HepG2 (cell line): ENCODE measurements around the gene TCF3. TPM values are rescaled to one million over a fixed set of nuclear protein-coding genes. Genes with fewer than 3 reads are reported as not detected.
A peak's percentile ranks its signal among the peaks of the same experiment; 100 is the strongest.

Experiments used
- ATAC-seq: fragments of 200-7000 bp; cut with Tn5 transposase; 3 replicates; pipeline ENCODE4 v1.9.1; 2020; ENCODE audit warnings: mild to moderate bottlenecking, moderate library complexity
- BruUV-seq: library from RNA; stranded (reverse); fragments of 400-500 nt; replicated peaks from 2 replicates; lab custom pipeline; 2021; lab: Mats Ljungman, UMichigan
- CTCF ChIA-PET: fragments of 300-600 bp; formaldehyde crosslinking; extraction: SDS; loops from one replicate; lab custom pipeline; 2021; ENCODE audit warnings: low total read pairs, inconsistent platforms, low intra/inter-chr PET ratio; lab: Yijun Ruan, JAX
- POLR2A ChIA-PET: fragments of 350-600 bp; sonication (Branson Sonifier 250); formaldehyde crosslinking; loops from one replicate; lab custom pipeline; 2020; ENCODE audit warnings: antibody characterized with exemption, inconsistent platforms; lab: Yijun Ruan, JAX
- DNase-seq: peaks from one replicate; pipeline ENCODE4 v3.0.0-alpha.2; 2015; ENCODE audit warnings: low spot score
- FAIRE-seq: peaks from 3 replicates; lab custom pipeline; 2011; peaks lifted over from hg19 to GRCh38; lab: Jason Lieb, UNC
- H2AFZ ChIP-seq: one replicate; pipeline ENCODE4 v1.6.1; 2011; ENCODE audit warnings: low read length, inconsistent platforms
- H3K27ac ChIP-seq: fragments of 300-600 bp; 3 replicates; pipeline ENCODE4 v1.8.0; 2011; ENCODE audit warnings: mixed run types, mild to moderate bottlenecking, mixed read lengths, low read length, inconsistent platforms; ENCODE audit not compliant: insufficient read depth; ENCODE audit errors: extremely low read length
- H3K27me3 ChIP-seq, 2 experiments: fragments of 200-600 bp in 1 of 2; 2 replicates in 1 of 2; 3 replicates in 1 of 2; pipeline versions ENCODE4 v1.6.0 to v1.8.0; 2011; ENCODE audit warnings: low read length in 2 of 2, mild to moderate bottlenecking in 2 of 2, moderate library complexity in 2 of 2, inconsistent platforms in 1 of 2; ENCODE audit not compliant: insufficient read depth in 2 of 2, control insufficient read depth in 1 of 2
- H3K36me3 ChIP-seq, 2 experiments: fragments of 200-600 bp in 1 of 2; replicated peaks in 1 of 2; 2 replicates in 1 of 2; 3 replicates in 1 of 2; pipeline versions ENCODE4 v1.5.1 to v1.8.0; 2011; ENCODE audit warnings: low read length in 2 of 2, inconsistent platforms in 1 of 2; ENCODE audit not compliant: insufficient read depth in 2 of 2, control insufficient read depth in 1 of 2
- H3K4me1 ChIP-seq: 2 replicates; pipeline ENCODE4 v1.5.1; 2012; ENCODE audit warnings: low read length, inconsistent platforms; ENCODE audit not compliant: insufficient read depth
- H3K4me2 ChIP-seq: 2 replicates; pipeline ENCODE4 v1.6.0; 2011; ENCODE audit warnings: low read depth, low read length, inconsistent platforms
- H3K4me3 ChIP-seq, 3 experiments: fragments of 200-600 bp in 1 of 3; sonication (generic), shearing (Covaris generic) in 1 of 3; replicated peaks in 1 of 3; 2 replicates each; pipeline ENCODE4 v1.5.1; 2011 to 2016; ENCODE audit warnings: low read length in 3 of 3, inconsistent platforms in 2 of 3, low read depth in 2 of 3, mild to moderate bottlenecking in 2 of 3, control low read depth in 1 of 3, mixed read lengths in 1 of 3; ENCODE audit not compliant: insufficient read depth in 1 of 3
- H3K79me2 ChIP-seq: one replicate; pipeline ENCODE4 v1.6.1; 2011; ENCODE audit warnings: low read length, inconsistent platforms; ENCODE audit not compliant: insufficient read depth
- H3K9ac ChIP-seq: 2 replicates; pipeline ENCODE4 v1.6.0; 2011; ENCODE audit warnings: mild to moderate bottlenecking, low read depth, low read length, inconsistent platforms; ENCODE audit not compliant: insufficient read depth
- H3K9me3 ChIP-seq: 2 replicates; pipeline ENCODE4 v1.5.1; 2012; ENCODE audit warnings: mild to moderate bottlenecking, low read length
- H4K20me1 ChIP-seq: 2 replicates; pipeline ENCODE4 v1.6.0; 2011; ENCODE audit warnings: inconsistent platforms, mild to moderate bottlenecking, low read length, moderate library complexity; ENCODE audit not compliant: insufficient read depth
- RCOR2 ChIP-seq: IDR thresholded peaks from 2 replicates; pipeline ENCODE4 v1.6.1; 2016; ENCODE audit warnings: missing biosample characterization, missing genetic modification reagents
- RXRA ChIP-seq: sonication (generic); formaldehyde crosslinking; IDR thresholded peaks from 2 replicates; pipeline ENCODE4 v1.5.1; 2020; ENCODE audit warnings: missing genetic modification reagents
- ZNF75D ChIP-seq: sonication (generic); formaldehyde crosslinking; IDR thresholded peaks from 2 replicates; pipeline ENCODE4 v1.8.1; 2023; ENCODE audit warnings: missing genetic modification reagents, mild to moderate bottlenecking, borderline replicate concordance
- WGBS: methylation state at CpG from one replicate; pipeline ENCODE4 v1.1.6; 2017; ENCODE audit warnings: low lambda C conversion rate; 5-methylcytosine and 5-hydroxymethylcytosine counted together
- in situ Hi-C: cut with HindIII; loops from 2 replicates; pipeline ENCODE4 v1.10.0; 2017; ENCODE audit warnings: low pct_unique_long_range_greater_than_20kb; ENCODE audit not compliant: extremely low pct_ligation_motif_present
- intact Hi-C: fragments of 100-400 bp; cut with micrococcal nuclease; formaldehyde crosslinking; loops from one replicate; pipeline ENCODE4 v1.10.0; 2022; ENCODE audit not compliant: unreplicated experiment
- polyA plus RNA-seq, 8 experiments: library from polyadenylated mRNA; depleted of rRNA in 3 of 8; stranded (reverse) in 7 of 8; unstranded in 1 of 8; fragments of >200 nt; fragmentation: Illumina TruSeq in 4 of 8; extraction: Trizol in 4 of 8; gene quantifications; 2 replicates each; pipeline versions ENCODE4 v1.2.1 to v1.2.3, GENCODE V29; 2011 to 2016; ENCODE audit warnings: low read depth in 4 of 8, missing spikeins in 1 of 8, mixed read lengths in 1 of 8; ENCODE audit not compliant: insufficient read depth in 1 of 8
- total RNA-seq, 5 experiments: library from RNA; depleted of rRNA; stranded (reverse); fragments of >200 nt; fragmentation: Illumina TruSeq; extraction: Trizol; gene quantifications; 2 replicates each; pipeline ENCODE4 v1.2.3, GENCODE V29; 2016; ENCODE audit warnings: low read depth in 1 of 5
- TF ChIP-seq, protein P1 (sequence below): sonication (generic); formaldehyde crosslinking; IDR thresholded peaks from 2 replicates; pipeline ENCODE4 v1.4.0; 2020; ENCODE audit warnings: missing genetic modification reagents
- TF ChIP-seq, protein P2 (sequence below): sonication (generic); formaldehyde crosslinking; IDR thresholded peaks from 2 replicates; pipeline ENCODE4 v1.5.0; 2020; ENCODE audit warnings: mild to moderate bottlenecking, missing genetic modification reagents, borderline replicate concordance

The TCF3 gene
- total and polyA plus RNA-seq, 2 of the 13 experiments (the other 11 are each of a cell fraction or from before 2014, with no cell fraction given): 51.4 to 53.2 TPM

DNA sequence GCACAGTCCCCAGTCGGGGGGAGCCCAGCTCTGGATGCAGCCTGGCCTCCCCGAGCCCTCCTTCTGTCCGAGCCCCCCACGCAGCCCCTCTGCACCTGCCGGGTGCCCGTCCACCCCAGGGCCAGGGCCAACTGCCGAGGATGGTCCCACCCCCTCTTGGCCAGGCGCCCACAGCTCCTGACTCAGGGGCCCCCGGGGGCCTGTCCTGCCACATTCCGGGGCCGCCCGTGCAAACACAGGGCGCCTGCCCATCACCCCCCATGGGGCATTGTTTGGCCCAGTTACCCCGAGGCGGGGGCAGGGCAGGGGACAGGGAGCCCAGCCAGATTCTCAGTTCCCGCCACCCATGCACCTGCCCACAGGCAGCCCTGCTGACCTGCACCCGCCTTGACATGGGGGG lies 5.3 kb upstream of the TCF3 start:
- in situ Hi-C loops: no loop called here
- no peak for TF ChIP-seq RCOR2 (CRISPR knock-in tag)
- TF ChIP-seq, protein P1, sequence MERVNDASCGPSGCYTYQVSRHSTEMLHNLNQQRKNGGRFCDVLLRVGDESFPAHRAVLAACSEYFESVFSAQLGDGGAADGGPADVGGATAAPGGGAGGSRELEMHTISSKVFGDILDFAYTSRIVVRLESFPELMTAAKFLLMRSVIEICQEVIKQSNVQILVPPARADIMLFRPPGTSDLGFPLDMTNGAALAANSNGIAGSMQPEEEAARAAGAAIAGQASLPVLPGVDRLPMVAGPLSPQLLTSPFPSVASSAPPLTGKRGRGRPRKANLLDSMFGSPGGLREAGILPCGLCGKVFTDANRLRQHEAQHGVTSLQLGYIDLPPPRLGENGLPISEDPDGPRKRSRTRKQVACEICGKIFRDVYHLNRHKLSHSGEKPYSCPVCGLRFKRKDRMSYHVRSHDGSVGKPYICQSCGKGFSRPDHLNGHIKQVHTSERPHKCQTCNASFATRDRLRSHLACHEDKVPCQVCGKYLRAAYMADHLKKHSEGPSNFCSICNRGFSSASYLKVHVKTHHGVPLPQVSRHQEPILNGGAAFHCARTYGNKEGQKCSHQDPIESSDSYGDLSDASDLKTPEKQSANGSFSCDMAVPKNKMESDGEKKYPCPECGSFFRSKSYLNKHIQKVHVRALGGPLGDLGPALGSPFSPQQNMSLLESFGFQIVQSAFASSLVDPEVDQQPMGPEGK (CRISPR knock-in tag): peak; percentile 80
- TF ChIP-seq RXRA (CRISPR knock-in tag): 0 out of 2 replicates have a peak, but pooled peaks have one; percentile 19
- H4K20me1 ChIP-seq: no peaks in the 10 kb centered on the region
- DNase-seq (no peak), ATAC-seq (no peak), FAIRE-seq (no peak)
- H3K9me3 ChIP-seq: no peaks in the 10 kb centered on the region
- no peak overlapping the region for H3K4me2 ChIP-seq
- POLR2A ChIA-PET: no interaction called here
- H3K27me3 ChIP-seq: peaks cover 8 to 59% of the 10 kb centered on the region in 2 experiments; a peak in 4 of 5 replicates
- BruUV-seq: no TSS peak
- intact Hi-C loops: no loop called here
- H3K4me3 ChIP-seq: no peak overlapping the region
- H3K79me2 ChIP-seq: no peaks in the 10 kb centered on the region
- H3K36me3 ChIP-seq: no peaks in the 10 kb centered on the region
- H3K4me1 ChIP-seq: peaks cover 34% of the 10 kb centered on the region
- no peak overlapping the region for H3K27ac ChIP-seq
- H3K9ac ChIP-seq: no peak overlapping the region
- 2% methylated on average over 7 of the region's 17 CpGs for WGBS
- CTCF ChIA-PET: no interaction called here
- no peak overlapping the region for H2AFZ ChIP-seq

DNA sequence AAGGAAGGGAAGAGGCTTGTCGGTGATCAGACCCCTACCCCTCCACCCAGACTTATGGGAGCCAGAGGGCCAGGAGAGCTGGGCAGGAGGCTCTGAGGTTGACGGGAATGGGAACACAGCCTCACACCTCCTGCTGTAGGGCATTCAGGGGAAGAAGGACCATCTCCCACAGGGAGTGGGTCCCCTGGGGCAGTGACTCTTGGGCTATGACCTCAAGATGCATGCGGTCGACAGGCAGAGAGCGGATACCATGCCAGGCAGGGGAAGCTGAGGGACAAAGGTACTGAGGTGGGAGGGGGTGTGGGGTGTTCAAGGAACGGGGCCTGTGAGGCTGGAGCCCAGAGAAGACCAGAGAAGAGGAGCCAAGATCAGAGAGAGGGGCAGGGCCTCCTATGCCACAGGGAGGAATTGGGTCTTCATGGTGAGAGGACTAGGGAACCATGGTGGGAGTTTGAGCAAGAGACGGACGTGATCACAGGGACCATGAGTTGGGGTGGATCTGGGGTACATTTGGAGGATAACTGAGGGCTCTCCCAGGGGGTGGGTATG lies 4.6 kb upstream of the TCF3 start:
- no peak overlapping the region for H3K27ac ChIP-seq
- H3K9ac ChIP-seq: no peak overlapping the region; the same call in 1 of the 2 replicates
- no peak overlapping the region for H2AFZ ChIP-seq
- no peak for DNase-seq
- H3K36me3 ChIP-seq: no peaks in the 10 kb centered on the region
- WGBS: 35% methylated on average over 7 of the region's 8 CpGs
- no peak for FAIRE-seq
- no peaks in the 10 kb centered on the region for H3K9me3 ChIP-seq
- BruUV-seq: no TSS peak
- H3K27me3 ChIP-seq: peaks cover 6 to 56% of the 10 kb centered on the region in 2 experiments; a peak in 4 of 5 replicates
- ChIA-PET POLR2A (no interaction called here), CTCF (no interaction called here)
- no peak for ATAC-seq
- no peak overlapping the region for H3K4me2 ChIP-seq
- in situ Hi-C loops: no loop called here
- intact Hi-C loops: no loop called here
- peaks cover 34% of the 10 kb centered on the region for H3K4me1 ChIP-seq
- H3K4me3 ChIP-seq: no peak overlapping the region
- H4K20me1 ChIP-seq: no peaks in the 10 kb centered on the region
- no peaks in the 10 kb centered on the region for H3K79me2 ChIP-seq
- TF ChIP-seq, protein P2, sequence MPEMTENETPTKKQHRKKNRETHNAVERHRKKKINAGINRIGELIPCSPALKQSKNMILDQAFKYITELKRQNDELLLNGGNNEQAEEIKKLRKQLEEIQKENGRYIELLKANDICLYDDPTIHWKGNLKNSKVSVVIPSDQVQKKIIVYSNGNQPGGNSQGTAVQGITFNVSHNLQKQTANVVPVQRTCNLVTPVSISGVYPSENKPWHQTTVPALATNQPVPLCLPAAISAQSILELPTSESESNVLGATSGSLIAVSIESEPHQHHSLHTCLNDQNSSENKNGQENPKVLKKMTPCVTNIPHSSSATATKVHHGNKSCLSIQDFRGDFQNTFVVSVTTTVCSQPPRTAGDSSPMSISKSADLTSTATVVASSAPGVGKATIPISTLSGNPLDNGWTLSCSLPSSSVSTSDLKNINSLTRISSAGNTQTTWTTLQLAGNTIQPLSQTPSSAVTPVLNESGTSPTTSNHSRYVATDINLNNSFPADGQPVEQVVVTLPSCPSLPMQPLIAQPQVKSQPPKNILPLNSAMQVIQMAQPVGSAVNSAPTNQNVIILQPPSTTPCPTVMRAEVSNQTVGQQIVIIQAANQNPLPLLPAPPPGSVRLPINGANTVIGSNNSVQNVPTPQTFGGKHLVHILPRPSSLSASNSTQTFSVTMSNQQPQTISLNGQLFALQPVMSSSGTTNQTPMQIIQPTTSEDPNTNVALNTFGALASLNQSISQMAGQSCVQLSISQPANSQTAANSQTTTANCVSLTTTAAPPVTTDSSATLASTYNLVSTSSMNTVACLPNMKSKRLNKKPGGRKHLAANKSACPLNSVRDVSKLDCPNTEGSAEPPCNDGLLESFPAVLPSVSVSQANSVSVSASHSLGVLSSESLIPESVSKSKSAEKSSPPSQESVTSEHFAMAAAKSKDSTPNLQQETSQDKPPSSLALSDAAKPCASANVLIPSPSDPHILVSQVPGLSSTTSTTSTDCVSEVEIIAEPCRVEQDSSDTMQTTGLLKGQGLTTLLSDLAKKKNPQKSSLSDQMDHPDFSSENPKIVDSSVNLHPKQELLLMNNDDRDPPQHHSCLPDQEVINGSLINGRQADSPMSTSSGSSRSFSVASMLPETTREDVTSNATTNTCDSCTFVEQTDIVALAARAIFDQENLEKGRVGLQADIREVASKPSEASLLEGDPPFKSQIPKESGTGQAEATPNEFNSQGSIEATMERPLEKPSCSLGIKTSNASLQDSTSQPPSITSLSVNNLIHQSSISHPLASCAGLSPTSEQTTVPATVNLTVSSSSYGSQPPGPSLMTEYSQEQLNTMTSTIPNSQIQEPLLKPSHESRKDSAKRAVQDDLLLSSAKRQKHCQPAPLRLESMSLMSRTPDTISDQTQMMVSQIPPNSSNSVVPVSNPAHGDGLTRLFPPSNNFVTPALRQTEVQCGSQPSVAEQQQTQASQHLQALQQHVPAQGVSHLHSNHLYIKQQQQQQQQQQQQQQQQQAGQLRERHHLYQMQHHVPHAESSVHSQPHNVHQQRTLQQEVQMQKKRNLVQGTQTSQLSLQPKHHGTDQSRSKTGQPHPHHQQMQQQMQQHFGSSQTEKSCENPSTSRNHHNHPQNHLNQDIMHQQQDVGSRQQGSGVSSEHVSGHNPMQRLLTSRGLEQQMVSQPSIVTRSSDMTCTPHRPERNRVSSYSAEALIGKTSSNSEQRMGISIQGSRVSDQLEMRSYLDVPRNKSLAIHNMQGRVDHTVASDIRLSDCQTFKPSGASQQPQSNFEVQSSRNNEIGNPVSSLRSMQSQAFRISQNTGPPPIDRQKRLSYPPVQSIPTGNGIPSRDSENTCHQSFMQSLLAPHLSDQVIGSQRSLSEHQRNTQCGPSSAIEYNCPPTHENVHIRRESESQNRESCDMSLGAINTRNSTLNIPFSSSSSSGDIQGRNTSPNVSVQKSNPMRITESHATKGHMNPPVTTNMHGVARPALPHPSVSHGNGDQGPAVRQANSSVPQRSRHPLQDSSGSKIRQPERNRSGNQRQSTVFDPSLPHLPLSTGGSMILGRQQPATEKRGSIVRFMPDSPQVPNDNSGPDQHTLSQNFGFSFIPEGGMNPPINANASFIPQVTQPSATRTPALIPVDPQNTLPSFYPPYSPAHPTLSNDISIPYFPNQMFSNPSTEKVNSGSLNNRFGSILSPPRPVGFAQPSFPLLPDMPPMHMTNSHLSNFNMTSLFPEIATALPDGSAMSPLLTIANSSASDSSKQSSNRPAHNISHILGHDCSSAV: no peak
- no peak for TF ChIP-seq ZNF75D
